Activated CD4-positive, alpha-beta T cell treated with anti-CD3 and anti-CD28 coated beads, Interleukin-10, Interleukin-2, amounts not matched to agents 100 ng/mL and 50 ng/mL, durations not matched to agents 16 hours and 8 hours (primary cell): ENCODE measurements around the gene ROBO2.

ENCODE experiments used
- DNase-seq: peaks from one replicate; pipeline ENCODE4 v3.0.0-alpha.2; 2020

The ROBO2 gene

GRCh38 chr3:77053795-77054194, 13.9 kb downstream of the ROBO2 start:
- no peak for DNase-seq

- no peak for DNase-seq
These were observed 16.0 kb downstream of the ROBO2 start for GRCh38 chr3:77055841-77056341.

GRCh38 chr3:77059354-77059753, 19.5 kb downstream of the ROBO2 start:
- no peak for DNase-seq

GRCh38 chr3:77063423-77063822, 23.5 kb downstream of the ROBO2 start:
- no peak for DNase-seq

GRCh38 chr3:77065750-77066149, 25.9 kb downstream of the ROBO2 start:
- no peak for DNase-seq

- DNase-seq: no peak
These were observed 26.9 kb downstream of the ROBO2 start for GRCh38 chr3:77066829-77067228.

GRCh38 chr3:77068808-77069207, 28.9 kb downstream of the ROBO2 start:
- no peak for DNase-seq

- DNase-seq: no peak
These were observed 31.5 kb downstream of the ROBO2 start for GRCh38 chr3:77071364-77071763.

- no peak for DNase-seq
These were observed 31.9 kb downstream of the ROBO2 start for GRCh38 chr3:77071809-77072208.

GRCh38 chr3:77072232-77072631, 32.3 kb downstream of the ROBO2 start:
- no peak for DNase-seq

GRCh38 chr3:77078279-77078678, 38.4 kb downstream of the ROBO2 start:
- no peak for DNase-seq

GRCh38 chr3:77079988-77080610, 40.2 kb downstream of the ROBO2 start:
- DNase-seq: no peak

- no peak for DNase-seq
These were observed 41.4 kb downstream of the ROBO2 start for GRCh38 chr3:77081240-77081661.

- DNase-seq: no peak
These were observed 44.6 kb downstream of the ROBO2 start for GRCh38 chr3:77084511-77084910.

- DNase-seq: no peak
These were observed 46.5 kb downstream of the ROBO2 start for GRCh38 chr3:77086408-77086807.

GRCh38 chr3:77091809-77092208, 51.9 kb downstream of the ROBO2 start:
- DNase-seq: no peak

- no peak for DNase-seq
These were observed 53.2 kb downstream of the ROBO2 start for GRCh38 chr3:77093101-77093500.

GRCh38 chr3:77096145-77096544, 56.2 kb downstream of the ROBO2 start:
- DNase-seq: no peak

GRCh38 chr3:77096966-77097890, 57.3 kb downstream of the ROBO2 start:
- DNase-seq: no peak

- DNase-seq: no peak
These were observed 63.3 kb downstream of the ROBO2 start for GRCh38 chr3:77102951-77103769.

GRCh38 chr3:77122652-77123051, 82.8 kb downstream of the ROBO2 start:
- DNase-seq: no peak

GRCh38 chr3:77125966-77126365, 86.1 kb downstream of the ROBO2 start:
- DNase-seq: no peak

GRCh38 chr3:77134769-77135168, 94.9 kb downstream of the ROBO2 start:
- no peak for DNase-seq
